ENCODE measurements around the gene CCDC54.
"Not testable (repeated sequence)": the region's sequence is repeated elsewhere in the genome, so short reads cannot be mapped to it uniquely, and the experiment has no call there.

The CCDC54 gene

DNA sequence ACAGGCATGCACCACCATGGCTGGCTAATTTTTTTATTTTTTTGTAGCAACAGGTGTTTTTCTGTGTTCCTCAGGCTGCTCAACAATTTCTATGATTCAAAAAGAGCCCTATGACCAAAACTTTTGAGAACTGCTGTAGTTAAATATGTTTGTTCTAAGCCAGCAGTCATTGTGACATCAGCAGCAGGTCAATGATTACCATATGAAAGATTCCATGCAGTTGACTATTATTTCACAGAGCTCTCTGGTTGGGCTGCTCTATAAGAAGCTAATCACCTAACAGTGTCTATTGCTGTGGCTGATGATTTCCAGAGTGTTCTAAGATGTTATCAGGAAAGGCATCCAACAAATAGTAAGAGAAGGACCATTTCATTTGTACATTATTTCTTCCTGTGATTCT lies at the start of gene CCDC54:
CCDC54 (plus strand) TSS at position 289 of the 400 bp plus-strand sequence. CDS start 149 bp downstream, outside the sequence.
- no peak for DNase-seq (ENCODE audit: low read depth)

GRCh38 chr3:107328069-107328468 lies 49.2 kb upstream of the CCDC54 start:
- DNase-seq (ENCODE audit: low read depth): no peak

DNA sequence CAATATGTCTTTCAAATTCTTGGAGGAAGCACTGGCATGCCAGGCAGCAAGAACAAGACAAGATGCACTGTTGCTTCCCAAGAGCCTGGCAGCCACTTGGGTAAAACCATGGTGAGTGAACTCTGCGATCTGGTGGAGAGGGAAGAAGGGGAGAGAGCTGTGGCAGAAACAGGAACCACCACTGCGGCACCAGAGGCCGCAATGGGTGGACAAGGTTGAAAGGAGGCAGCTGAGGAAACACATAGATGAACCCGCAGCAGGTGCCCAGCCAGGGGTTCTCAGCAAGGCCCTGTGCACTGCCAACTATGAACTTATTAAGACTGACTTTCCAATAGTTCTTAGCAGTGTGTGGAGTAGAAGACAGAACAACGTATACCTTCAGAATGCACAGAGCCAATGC lies 48.2 kb upstream of the CCDC54 start:
- no peak for DNase-seq (ENCODE audit: low read depth)

GRCh38 chr3:107339690-107340089 lies 37.5 kb upstream of the CCDC54 start:
- not testable (repeated sequence) for DNase-seq (ENCODE audit: low read depth)

- peak; percentile 19 for DNase-seq (ENCODE audit: low read depth)
Observed at GRCh38 chr3:107344722-107345121, 32.5 kb upstream of the CCDC54 start.

GRCh38 chr3:107345822-107346405 lies 31.3 kb upstream of the CCDC54 start:
- no peak for DNase-seq (ENCODE audit: low read depth)

GRCh38 chr3:107346564-107346963 lies 30.7 kb upstream of the CCDC54 start:
- DNase-seq (ENCODE audit: low read depth): peak; percentile 21

- no peak for DNase-seq (ENCODE audit: low read depth)
Observed at GRCh38 chr3:107347751-107348150, 29.5 kb upstream of the CCDC54 start.

DNA sequence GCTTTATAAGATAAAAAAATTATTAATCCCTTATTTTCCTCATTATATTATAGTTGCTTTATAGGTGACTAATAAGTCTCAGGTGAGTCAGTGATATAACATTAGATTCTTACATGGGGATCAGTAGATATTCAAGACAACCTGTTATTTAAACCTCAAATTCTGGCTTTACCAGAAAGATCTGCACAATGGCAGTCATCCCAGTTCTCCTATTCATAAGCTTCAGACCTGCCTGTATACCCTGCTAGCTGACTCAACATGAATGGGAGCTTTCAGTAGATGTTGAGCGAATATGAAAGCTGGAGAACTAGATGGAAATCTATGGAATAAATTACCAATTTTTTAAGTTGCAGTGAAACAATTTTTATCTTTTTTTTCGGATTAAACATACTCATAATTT lies 20.5 kb upstream of the CCDC54 start:
- DNase-seq (ENCODE audit: low read depth): no peak

- DNase-seq (ENCODE audit: low read depth): no peak
Observed at GRCh38 chr3:107361633-107362032, 15.6 kb upstream of the CCDC54 start.

- DNase-seq (ENCODE audit: low read depth): no peak
Observed at GRCh38 chr3:107365051-107365450, 12.2 kb upstream of the CCDC54 start.

DNA sequence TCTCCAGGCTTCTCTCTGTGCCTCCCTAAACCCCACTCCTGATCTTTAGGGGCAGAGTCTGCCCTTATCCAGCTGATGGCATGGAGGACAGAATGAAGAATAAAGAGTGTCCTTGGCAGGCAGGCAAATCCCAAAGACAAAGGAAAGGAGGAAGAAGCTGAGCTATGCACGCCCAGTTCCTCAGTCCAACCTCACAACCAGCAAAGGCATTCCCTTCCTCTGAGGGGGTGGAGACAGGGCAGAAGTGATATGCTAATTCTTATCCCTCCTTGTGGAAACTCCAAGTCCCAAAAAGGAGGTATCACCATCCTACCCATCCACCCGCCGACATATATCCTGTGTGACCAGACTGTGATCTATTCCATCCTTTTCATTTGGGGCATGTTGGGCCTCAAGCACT lies 10.5 kb upstream of the CCDC54 start:
- DNase-seq (ENCODE audit: low read depth): peak; percentile 34

GRCh38 chr3:107367353-107367752 lies 9.9 kb upstream of the CCDC54 start:
- DNase-seq (ENCODE audit: low read depth): peak; percentile 90

- DNase-seq (ENCODE audit: low read depth): no peak
Observed at GRCh38 chr3:107368654-107369398, 8.4 kb upstream of the CCDC54 start.

GRCh38 chr3:107369791-107370190 lies 7.4 kb upstream of the CCDC54 start:
- DNase-seq (ENCODE audit: low read depth): no peak

GRCh38 chr3:107370907-107371306 lies 6.3 kb upstream of the CCDC54 start:
- no peak for DNase-seq (ENCODE audit: low read depth)

GRCh38 chr3:107372506-107372905 lies 4.7 kb upstream of the CCDC54 start:
- DNase-seq (ENCODE audit: low read depth): no peak

GRCh38 chr3:107373896-107374295 lies 3.3 kb upstream of the CCDC54 start:
- no peak for DNase-seq (ENCODE audit: low read depth)

- no peak for DNase-seq (ENCODE audit: low read depth)
Observed at GRCh38 chr3:107375682-107376081, 1.6 kb upstream of the CCDC54 start.

- DNase-seq (ENCODE audit: low read depth): no peak
Observed at GRCh38 chr3:107382631-107383030, 5.4 kb downstream of the CCDC54 start.

DNA sequence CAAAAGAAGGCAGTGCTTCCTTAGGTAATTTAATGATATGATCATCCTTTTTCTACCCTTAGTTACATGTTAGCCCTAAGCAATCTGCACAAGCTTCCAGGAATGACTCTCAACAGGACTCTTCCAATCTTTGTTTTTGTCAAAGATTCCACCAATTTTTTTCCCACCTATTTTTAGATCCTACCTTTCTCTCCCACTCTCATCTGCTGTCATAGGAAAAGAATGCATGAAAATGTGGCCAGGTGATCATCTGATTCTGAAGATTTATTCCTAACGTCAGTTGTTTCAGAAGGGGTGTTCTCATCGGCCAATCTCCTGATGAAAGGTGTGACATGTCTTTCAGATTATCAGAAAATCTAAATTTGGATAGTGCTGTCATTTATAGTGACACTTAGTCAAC lies 7.2 kb downstream of the CCDC54 start:
- no peak for DNase-seq (ENCODE audit: low read depth)

DNA sequence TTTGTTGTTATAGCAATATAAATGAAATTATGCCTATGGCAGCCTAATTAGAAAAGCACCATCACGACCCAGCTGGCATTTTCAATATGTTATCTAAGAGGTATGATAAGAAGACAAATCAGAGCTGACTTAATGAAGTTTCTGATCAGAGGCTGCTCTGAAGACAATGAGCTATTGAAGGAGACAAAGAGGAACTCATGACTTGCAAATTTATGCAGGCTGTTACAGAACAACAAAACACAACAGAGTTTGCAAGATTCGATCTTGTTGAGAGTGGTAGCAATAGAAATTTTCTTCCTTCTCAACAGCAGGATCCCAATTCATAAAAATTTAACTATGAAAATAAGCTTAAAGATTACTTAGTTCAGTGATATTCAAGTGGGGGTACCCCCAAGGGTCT lies 7.7 kb downstream of the CCDC54 start:
- DNase-seq (ENCODE audit: low read depth): no peak

DNA sequence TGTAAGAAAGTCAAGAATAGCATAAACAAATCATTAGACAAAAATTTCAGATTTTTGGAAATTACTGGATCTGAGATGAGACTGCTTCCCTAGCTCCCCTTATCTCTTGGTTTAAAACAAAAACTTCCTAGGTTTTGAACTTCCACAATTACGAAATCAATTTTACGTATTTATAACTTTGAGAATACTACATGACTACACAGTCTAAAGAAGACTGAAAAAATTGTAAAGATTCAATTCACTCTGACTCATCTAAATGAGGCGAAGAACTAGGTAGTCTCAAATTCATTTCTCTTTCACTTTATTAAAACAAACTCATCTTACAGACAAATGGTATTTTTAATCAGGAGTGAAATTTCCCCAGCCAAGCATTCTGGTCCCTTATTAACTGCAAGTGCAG lies 10.3 kb downstream of the CCDC54 start:
- peak; percentile 19 for DNase-seq (ENCODE audit: low read depth)

All from ELR (cell line).